ENCODE measurements around the gene SLIT3.
A peak's percentile ranks its signal among the peaks of the same experiment; 100 is the strongest.

SLIT3 gene

GRCh38 chr5:169099801-169100734 lies 200.9 kb downstream of the SLIT3 start:
- H3K4me3 ChIP-seq (ENCODE audit: low read length): no peak overlapping the region
- DNase-seq (ENCODE audit: low read depth, low spot score): no peak

- DNase-seq (ENCODE audit: low read depth, low spot score): no peak
- no peak overlapping the region for H3K4me3 ChIP-seq (ENCODE audit: low read length)
Observed at GRCh38 chr5:169098331-169099121, 202.4 kb downstream of the SLIT3 start.

- no peak overlapping the region for H3K4me3 ChIP-seq (ENCODE audit: low read length)
- no peak for DNase-seq (ENCODE audit: low read depth, low spot score)
Observed at GRCh38 chr5:169097374-169098326, 203.3 kb downstream of the SLIT3 start.

DNA sequence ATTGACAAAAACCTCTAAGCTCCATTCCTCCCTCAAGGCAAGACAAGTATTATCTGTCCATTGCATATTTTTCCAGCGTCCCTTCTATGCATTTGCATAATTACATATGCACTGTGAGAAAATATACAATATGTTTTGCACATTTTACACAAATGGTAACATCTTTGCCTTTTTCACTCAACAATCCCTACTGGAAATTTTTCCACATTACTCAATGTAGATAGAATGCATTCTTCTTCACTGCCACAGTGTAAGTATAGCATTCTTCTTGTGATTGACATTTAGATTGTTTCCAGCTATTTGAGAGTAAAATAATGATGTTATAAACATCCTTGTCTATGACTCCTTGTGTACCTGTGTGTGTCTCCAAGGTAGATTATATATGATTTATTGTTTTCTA lies 205.0 kb downstream of the SLIT3 start:
- no peak overlapping the region for H3K4me3 ChIP-seq (ENCODE audit: low read length)
- DNase-seq (ENCODE audit: low read depth, low spot score): no peak

DNA sequence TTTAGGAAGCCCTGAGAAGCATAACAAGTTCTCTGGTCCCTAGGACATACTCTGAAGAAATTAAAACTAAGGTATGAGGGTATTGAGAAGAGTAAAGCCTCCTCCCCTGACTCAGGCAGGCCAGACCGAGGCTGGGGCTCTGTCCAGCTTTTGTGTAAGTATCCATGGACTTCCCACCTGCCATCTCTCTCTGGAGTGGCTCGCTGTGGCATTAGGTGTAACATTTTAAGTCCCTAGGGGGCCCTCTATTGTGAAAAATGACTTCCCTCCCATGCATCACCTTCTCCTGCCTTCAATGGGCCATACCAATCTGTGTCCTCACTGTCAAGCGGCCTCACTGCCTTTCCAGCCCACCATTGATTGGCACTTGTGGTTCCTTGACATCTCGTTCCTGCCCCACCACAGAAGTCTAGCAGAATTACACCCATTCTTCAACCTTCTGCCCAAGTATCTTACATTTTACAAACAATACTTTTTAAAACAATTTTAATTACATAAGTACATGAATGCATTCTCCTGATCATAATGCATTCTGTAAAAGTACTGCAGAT lies 205.5 kb downstream of the SLIT3 start:
- DNase-seq (ENCODE audit: low read depth, low spot score): no peak
- no peak overlapping the region for H3K4me3 ChIP-seq (ENCODE audit: low read length)

DNA sequence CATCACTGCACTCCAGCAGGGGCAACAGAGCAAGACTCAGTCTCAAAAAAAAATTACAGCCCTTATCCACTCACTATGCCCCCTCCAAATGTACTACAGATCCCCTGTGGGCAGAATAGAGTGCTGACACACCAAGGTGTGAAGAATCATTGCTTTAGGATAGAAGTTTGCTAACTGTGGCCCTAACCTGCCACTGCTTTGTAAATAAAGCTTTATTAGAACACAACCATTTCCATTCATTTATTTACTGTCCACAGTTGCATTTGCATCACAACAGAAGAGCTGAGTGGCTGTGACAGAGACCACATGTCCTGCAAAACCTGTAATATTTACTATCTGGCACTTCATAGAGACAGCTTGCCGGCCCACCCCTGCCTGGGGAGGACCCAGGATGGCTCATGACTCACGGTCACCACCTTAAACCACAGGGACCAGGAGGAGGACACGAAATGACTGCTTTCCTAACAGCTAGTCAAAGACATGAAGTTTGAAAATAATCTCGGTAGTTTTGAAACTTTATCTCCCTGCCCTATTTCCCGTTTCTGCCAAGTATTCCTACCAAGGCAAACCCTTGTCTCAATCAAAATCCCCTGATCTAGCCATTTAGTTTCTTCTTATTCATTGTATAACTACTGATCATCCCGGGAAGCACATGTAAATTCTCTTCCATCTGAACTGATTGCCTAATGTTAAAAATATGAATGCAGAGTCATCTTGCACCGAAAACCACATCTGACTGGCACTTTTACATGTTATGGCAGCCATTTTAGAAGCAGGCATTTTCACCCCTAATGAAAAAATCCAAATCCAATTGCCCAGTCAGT lies 206.1 kb downstream of the SLIT3 start:
- DNase-seq (ENCODE audit: low read depth, low spot score): no peak
- H3K4me3 ChIP-seq (ENCODE audit: low read length): no peak overlapping the region

- DNase-seq (ENCODE audit: low read depth, low spot score): no peak
- no peak overlapping the region for H3K4me3 ChIP-seq (ENCODE audit: low read length)
Observed at GRCh38 chr5:169091396-169091980, 209.5 kb downstream of the SLIT3 start.

- no peak for DNase-seq (ENCODE audit: low read depth, low spot score)
Observed at GRCh38 chr5:169089343-169089742, 211.6 kb downstream of the SLIT3 start.

DNA sequence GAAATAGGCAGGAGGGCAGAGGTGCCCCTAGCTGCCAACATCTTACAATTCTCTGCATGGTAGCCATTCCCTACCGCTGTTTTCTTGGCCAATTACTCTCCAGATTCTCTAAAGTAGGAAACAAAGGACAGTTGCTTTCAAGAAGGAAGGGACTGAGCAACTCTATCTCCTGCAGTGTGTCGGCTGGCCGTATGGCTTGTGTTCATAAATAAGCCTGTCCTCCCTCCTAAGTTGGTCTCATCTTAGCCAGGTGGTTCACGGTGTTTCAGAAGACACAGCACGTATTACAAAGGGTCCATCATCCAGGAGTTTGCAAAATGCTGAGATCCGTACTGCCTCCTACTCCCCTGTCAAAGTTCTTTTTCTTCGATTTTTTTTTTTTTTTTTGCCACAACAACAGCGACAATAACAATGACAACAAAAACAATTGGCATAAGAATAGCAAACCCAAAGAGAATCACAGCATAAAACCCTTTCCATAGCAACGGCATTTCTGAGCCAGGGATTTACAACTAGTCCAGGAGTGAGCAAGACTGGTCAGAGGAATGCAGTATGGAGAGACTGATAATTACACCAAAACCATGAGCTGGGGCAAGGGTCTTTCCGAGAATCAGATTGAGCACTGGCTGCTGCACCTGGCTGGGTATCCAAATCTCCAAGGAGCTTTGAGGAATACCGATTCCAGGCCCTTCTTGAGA lies 212.8 kb downstream of the SLIT3 start:
- no peak for DNase-seq (ENCODE audit: low read depth, low spot score)
- no peak overlapping the region for H3K4me3 ChIP-seq (ENCODE audit: low read length)

More at GRCh38 chr5:169089343-169089742, 211.6 kb downstream of the SLIT3 start:
- no peak overlapping the region for H3K4me3 ChIP-seq (ENCODE audit: low read length)

- H3K4me3 ChIP-seq (ENCODE audit: low read length): no peak overlapping the region
- no peak for DNase-seq (ENCODE audit: low read depth, low spot score)
Observed at GRCh38 chr5:169085636-169086035, 215.3 kb downstream of the SLIT3 start.

- H3K4me3 ChIP-seq (ENCODE audit: low read length): no peak overlapping the region
- no peak for DNase-seq (ENCODE audit: low read depth, low spot score)
Observed at GRCh38 chr5:169085212-169085611, 215.7 kb downstream of the SLIT3 start.

DNA sequence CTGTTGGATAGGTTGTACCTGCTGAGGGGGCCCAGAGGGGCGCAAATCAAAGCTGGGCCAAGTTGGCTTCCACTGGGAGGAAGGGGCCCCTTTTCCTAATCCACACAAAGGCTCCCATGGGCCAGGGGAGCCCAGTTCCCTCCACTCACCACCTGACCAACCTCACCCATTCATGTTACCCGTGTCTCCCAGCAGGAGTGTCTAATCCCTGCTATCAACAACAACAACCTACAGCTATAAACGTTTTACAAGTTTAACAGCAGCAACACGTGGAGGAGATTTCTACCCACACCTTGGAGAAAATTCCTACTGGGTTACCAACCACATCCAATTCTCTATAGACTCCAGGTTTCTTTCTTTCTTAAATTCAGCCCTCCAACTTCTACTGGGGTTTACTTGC lies 216.2 kb downstream of the SLIT3 start:
- DNase-seq (ENCODE audit: low read depth, low spot score): no peak
- no peak overlapping the region for H3K4me3 ChIP-seq (ENCODE audit: low read length)

DNA sequence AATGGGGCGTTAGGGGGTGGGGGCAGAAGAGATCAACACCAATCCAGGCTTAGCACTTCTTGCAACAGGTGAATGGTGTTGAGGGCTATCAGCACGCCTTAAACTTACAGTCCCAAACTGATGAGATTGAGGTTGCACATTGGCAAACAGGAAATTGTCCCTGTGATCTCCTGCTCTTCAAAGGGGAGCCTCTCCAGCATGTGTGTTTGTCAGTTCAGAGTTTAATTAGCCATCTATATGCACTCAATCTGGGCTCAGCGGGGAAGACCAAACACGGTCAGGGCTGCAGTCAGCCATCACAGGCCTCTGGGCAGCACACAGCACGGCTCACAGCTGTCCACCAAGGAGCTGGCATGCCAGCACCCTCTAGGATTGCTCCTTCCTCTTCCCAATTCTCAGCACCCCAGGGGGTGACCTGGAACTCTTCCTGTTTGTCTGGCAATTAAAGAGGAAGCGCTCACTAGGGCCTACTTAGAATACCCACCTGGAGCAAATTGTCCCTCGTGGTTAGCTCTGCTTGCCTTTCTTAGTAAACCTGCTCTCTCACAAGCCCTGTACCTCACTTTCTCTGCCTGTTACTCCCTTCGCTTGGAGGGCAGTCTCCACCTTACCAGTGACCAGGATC lies 217.4 kb downstream of the SLIT3 start:
- DNase-seq (ENCODE audit: low read depth, low spot score): peak; percentile 32

DNA sequence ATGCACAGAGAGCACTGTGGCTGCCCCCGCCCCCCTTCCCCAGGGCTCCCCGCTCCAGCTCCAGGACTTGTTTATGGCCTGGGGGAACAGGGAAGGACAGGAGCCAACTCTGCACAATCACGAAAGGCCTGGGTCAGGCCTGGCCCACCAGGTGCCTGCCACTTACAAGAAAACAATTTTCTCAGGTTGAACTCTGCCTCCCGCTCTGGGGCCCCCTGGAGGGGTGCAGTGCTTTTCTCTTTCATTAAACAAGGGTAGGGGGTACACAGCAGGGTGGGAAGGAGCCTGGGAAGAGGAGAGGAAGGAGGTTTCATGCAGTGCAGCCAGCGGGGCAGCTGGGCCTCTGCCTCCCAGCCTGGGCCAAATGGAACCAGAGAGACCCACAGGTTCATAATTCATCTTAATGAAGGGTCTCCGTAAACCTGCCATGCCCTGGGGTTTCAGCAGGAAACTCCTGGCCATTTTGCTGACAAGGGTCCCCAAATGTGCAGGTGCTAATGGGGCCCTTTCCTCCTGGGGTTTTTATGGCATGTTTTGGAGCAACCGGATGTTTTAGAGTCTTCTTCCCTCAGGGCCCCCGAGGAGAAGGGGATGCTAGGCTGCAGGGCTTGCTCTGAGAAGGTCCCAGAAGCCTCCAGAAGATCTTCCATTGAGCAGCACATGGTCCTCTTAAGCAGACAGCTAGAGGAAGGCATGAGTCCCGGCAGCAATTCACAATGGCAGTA lies 219.8 kb downstream of the SLIT3 start:
- no peak overlapping the region for H3K4me3 ChIP-seq (ENCODE audit: low read length)
- no peak for DNase-seq (ENCODE audit: low read depth, low spot score)

More for the DNA sequence above, 217.4 kb downstream of the SLIT3 start:
- H3K4me3 ChIP-seq (ENCODE audit: low read length): no peak overlapping the region

GRCh38 chr5:169080448-169080911 lies 220.5 kb downstream of the SLIT3 start:
- H3K4me3 ChIP-seq (ENCODE audit: low read length): no peak overlapping the region
- DNase-seq (ENCODE audit: low read depth, low spot score): peak; percentile 26

GRCh38 chr5:169079697-169080096 lies 221.2 kb downstream of the SLIT3 start:
- no peak overlapping the region for H3K4me3 ChIP-seq (ENCODE audit: low read length)
- no peak for DNase-seq (ENCODE audit: low read depth, low spot score)

All from Jurkat, Clone E6-1 (cell line).